GM19438 (cell line): ENCODE data around the gene SLC7A4.
A peak's percentile ranks its signal among the peaks of the same experiment; 100 is the strongest.
"Not testable (repeated sequence)": the region's sequence is repeated elsewhere in the genome, so short reads cannot be mapped to it uniquely, and the experiment has no call there.

Experiments
- ATAC-seq: cut with Tn5 transposase; IDR thresholded peaks from one replicate; pipeline ENCODE4 v1.9.1; 2021; ENCODE audit warnings: low read depth; ENCODE audit not compliant: unreplicated experiment

The SLC7A4 gene

GRCh38 chr22:21064917-21065864 lies 32.8 kb upstream of the SLC7A4 start:
- ATAC-seq, result no peak

GRCh38 chr22:21064425-21064824 lies 32.1 kb upstream of the SLC7A4 start:
- not testable (repeated sequence) for ATAC-seq

DNA sequence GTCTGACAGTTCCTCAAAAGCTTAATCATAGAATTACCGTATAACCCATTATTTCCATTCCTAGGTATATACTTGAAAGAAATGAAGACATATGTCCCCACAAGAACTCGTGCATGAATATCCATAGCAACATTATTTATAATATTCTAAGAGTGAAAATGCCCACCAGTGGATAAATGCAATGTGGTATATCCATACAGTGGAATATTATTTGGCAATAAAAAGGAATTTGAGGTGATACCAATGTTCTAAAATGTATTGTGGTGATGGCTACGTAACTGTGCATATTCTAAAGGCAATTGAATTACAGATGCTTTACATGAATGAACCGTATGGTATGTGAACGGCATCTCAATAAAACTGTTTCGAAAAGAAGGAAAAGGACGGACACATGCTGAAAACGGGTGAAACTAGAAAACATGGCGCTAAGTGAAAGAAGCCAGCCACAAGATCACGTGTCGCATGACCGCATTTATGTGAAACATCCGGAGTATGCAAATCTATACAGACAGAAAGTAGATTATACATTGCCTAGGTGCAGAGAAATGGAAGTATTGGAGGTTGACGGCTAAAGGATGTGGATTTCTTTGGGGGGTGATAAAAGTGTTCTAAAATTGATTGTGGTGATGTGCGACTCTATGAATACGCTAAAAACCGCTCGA lies 29.4 kb upstream of the SLC7A4 start:
- not testable (repeated sequence) for ATAC-seq

DNA sequence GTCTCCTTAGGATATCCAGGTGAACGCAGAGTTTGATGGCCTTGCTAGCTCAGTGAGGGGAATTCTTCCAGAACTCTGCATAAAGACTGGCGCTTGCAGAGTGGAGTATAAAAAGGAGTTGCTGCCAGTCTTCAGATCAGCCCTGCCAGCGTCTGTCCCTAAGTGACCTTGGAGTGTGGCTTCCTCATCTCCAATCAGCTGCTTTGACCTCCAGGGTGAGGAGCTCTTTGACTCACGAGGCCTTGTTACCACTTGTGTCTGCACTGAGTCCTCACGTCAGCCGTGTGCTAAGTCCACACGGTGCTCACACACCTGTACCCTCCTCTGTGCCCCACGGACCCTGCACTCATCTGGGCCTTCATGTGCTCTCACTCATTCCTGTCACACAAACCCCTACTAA lies 28.0 kb upstream of the SLC7A4 start:
- ATAC-seq, result not testable (repeated sequence)

DNA sequence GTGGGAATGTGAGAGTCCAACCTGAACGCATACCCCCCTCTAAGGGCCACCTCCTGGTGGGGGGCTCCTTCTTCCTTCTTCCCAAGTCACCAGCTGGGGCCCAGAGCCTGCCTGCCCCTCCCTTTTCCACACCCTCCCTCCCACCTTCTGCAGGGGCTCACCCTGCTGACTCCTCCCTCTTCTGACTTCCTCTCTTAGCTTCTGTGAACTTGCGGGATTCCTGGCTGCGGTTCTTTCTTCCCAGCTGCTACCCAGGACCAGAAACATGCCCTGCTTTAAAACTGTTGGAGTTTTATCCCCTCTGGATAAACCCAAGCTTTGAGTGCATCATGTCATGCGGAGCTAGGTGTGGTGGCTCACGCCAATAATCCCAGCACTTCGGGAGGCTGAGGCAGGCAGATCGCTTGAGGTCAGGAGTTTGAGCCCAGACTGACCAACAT lies 23.5 kb upstream of the SLC7A4 start:
- ATAC-seq, result no peak

DNA sequence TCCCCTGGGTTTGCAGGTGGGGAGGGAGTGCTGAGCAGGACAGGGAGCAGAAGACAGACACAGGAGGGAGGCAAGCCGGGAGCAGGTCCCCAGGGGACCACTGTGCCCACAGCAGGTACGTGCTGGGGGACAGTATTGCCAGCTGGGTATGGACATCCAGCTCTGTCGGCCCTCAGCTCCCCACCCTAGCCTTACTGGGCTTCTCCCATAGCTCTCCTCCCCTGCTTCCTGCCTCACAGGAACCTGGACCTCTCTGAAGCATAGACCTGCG lies 23.1 kb upstream of the SLC7A4 start:
- ATAC-seq, result no peak

GRCh38 chr22:21054714-21055563 lies 22.6 kb upstream of the SLC7A4 start:
- ATAC-seq, result no peak

- no peak for ATAC-seq
Observed at GRCh38 chr22:21054046-21054713, 21.8 kb upstream of the SLC7A4 start.

DNA sequence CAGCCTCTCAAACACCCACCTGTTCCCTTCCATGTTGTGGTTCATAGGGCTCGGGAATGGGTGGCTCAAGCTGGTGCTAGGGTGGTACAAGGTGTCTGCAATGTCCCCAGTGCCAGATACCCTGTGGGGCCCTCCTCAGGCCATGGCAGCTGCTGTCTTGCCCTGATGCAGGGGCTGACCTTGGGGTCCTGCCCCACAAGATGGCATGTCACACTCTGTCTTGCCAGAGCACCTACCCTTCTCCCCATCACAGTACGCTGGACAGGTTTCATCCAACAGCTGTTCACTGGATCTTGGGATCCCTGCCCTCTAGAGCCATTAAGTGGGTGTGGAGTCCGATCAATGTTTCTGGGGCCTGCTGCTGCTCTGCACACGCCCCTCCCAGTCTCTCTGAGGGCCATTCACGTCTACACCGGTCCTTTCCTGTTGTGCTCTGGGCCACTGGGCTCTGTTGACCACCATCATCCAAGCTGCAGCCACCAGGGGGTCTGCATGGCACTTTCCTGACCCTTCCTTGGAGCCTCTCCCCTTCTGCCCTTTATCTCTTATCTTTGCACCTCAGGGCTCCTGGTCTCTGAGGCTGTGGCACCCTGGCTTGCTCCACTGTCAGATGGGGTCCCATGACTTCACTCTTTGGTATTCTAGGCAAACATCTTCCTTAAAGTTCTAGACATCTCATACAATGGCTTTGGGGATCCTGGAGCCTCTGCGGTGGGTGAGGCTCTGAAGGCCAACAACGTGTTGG lies 20.5 kb upstream of the SLC7A4 start:
- ATAC-seq, result no peak

GRCh38 chr22:21051831-21052400 lies 19.6 kb upstream of the SLC7A4 start:
- ATAC-seq, result no peak

DNA sequence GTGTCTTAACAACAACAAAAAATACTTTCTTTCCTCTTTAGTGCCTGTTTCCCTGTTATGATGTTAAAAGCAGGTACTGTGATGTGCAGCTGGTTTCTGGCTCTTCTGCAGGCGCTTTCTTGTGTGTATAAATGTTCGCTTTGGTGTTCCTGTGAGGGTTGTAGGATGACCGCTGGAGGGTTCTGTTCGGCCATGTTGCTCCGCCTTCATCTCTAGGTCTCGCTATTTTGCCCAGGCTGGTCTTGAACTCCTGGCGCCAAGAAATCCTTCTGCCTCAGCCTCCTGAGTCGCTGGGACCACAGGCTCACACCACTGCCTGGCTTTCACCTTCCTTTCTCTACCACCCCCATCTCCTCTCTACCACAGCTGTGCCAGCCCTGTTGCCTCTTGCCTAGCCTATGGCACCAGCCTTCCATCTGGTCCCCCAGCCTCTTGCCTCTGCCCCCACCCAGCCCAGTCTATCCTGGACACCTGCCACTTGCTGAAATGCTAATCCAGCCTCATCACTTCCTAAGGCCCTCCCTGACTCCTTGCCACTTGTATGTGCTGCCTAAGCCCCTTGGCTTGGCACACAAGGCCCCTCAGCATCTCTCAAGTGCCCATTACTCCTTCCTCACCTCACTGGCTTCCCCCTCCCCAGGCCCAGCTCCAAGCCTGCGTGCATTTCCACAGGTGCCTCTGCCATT lies 18.9 kb upstream of the SLC7A4 start:
- ATAC-seq, result no peak

- ATAC-seq, result not testable (repeated sequence)
Observed at GRCh38 chr22:21048965-21049364, 16.6 kb upstream of the SLC7A4 start.

DNA sequence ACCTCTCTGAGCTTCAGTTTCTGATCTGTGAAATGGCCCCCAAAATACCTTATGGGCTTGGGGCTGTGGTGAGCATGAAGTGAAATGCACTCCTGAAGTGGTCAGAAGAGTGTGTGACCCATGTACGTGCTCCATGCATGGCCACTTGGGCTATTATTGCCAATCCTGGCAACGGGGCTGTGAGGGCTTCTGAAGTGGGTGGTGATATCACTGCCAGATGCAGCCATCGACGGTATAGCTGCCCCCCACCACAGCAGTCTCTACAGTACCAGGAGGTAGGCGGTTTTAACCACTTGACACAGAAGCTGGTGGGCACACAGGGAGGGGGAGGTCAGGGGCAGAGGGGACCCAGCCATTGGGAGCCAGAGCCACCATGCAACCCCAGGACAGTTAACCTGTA lies 16.1 kb upstream of the SLC7A4 start:
- not testable (repeated sequence) for ATAC-seq

DNA sequence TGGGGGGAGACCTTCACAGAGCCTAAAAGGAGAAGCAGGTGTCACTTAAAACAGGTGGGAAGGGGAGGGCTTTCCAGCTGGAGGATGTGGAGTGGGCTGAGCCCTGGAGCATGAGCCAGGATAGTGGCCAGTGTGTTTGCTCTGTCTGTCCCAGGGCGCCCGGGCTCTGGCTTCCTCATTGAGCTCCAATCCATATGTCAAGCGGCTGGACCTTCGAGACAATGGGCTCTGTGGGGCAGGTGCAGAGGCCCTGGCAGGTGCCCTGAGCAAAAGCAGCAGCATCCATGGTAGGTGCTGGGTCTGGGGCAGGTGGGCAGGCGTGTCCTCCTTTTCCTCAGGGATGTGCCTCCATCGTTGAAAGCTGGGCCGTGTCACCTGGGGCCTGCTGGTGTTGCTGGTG lies 15.4 kb upstream of the SLC7A4 start:
- no peak for ATAC-seq

- ATAC-seq, result no peak
Observed at GRCh38 chr22:21047035-21047661, 14.8 kb upstream of the SLC7A4 start.

- peak; percentile 92 for ATAC-seq
Observed at GRCh38 chr22:21045585-21046294, 13.4 kb upstream of the SLC7A4 start, which contains the start of gene LRRC74B. Gene LRRC74B (plus strand): TSS chr22:21045946. CDS start chr22:21045987, 41 bp downstream.

- no peak for ATAC-seq
Observed at GRCh38 chr22:21044931-21045584, 12.7 kb upstream of the SLC7A4 start.
